MCF 10A (cell line): ENCODE data around the gene DYNC2LI1. TPM values are rescaled to one million over a fixed set of nuclear protein-coding genes. Genes with fewer than 3 reads are reported as not detected.
"Not testable (repeated sequence)": the region's sequence is repeated elsewhere in the genome, so short reads cannot be mapped to it uniquely, and the experiment has no call there.

Experiments used
- Bru-seq: library from RNA; stranded (reverse); fragments of 400-500 nt; gene quantifications from one replicate; lab custom pipeline; 2021; lab: Mats Ljungman, UMichigan
- BruChase-seq, 2 experiments: library from RNA; stranded (reverse); fragments of 400-500 nt; gene quantifications; one replicate each; lab custom pipeline; 2021; lab: Mats Ljungman, UMichigan
- BruUV-seq: library from RNA; stranded (reverse); fragments of 400-500 nt; replicated peaks from 2 replicates; lab custom pipeline; 2021; lab: Mats Ljungman, UMichigan
- CTCF ChIA-PET: fragments of 300-600 bp; sonication (Branson Sonifier 250); formaldehyde crosslinking; extraction: SDS; loops from one replicate; lab custom pipeline; 2021; ENCODE audit warnings: antibody characterized with exemption, inconsistent platforms; lab: Yijun Ruan, JAX
- POLR2A ChIA-PET: fragments of 300-600, 350-650 bp; sonication (Branson Sonifier 250); formaldehyde crosslinking; extraction: SDS; loops from one replicate; lab custom pipeline; 2020; ENCODE audit warnings: antibody characterized with exemption, inconsistent platforms; lab: Yijun Ruan, JAX
- DNase-seq: peaks from one replicate; pipeline ENCODE4 v3.0.0-alpha.2; 2018; ENCODE audit not compliant: unreplicated experiment
- H3K27ac Mint-ChIP-seq: one replicate; pipeline ENCODE4 v1.8.0; 2022; ENCODE audit warnings: mild to moderate bottlenecking, low read depth, mixed read lengths; ENCODE audit not compliant: unreplicated experiment
- H3K27me3 Mint-ChIP-seq: one replicate; pipeline ENCODE4 v1.8.0; 2022; ENCODE audit warnings: mixed read lengths; ENCODE audit not compliant: insufficient read depth, unreplicated experiment
- H3K36me3 Mint-ChIP-seq: one replicate; pipeline ENCODE4 v1.8.0; 2022; ENCODE audit warnings: mild to moderate bottlenecking, moderate library complexity, mixed read lengths; ENCODE audit not compliant: insufficient read depth, unreplicated experiment
- H3K4me1 Mint-ChIP-seq: one replicate; pipeline ENCODE4 v1.8.0; 2022; ENCODE audit warnings: mixed read lengths; ENCODE audit not compliant: insufficient read depth, unreplicated experiment
- H3K4me3 Mint-ChIP-seq: one replicate; pipeline ENCODE4 v1.8.0; 2022; ENCODE audit warnings: mild to moderate bottlenecking, moderate library complexity, mixed read lengths; ENCODE audit not compliant: unreplicated experiment
- H3K9me3 Mint-ChIP-seq: one replicate; pipeline ENCODE4 v1.8.0; 2022; ENCODE audit warnings: mixed read lengths; ENCODE audit not compliant: unreplicated experiment
- CTCF ChIP-seq: fragments of 200-600 bp; IDR thresholded peaks from one replicate; pipeline ENCODE4 v1.8.0; 2022; ENCODE audit warnings: antibody characterized with exemption, mild to moderate bottlenecking; ENCODE audit not compliant: unreplicated experiment
- intact Hi-C: fragments of 100-400 bp; cut with micrococcal nuclease; formaldehyde crosslinking; loops from 2 replicates; pipeline ENCODE4 v1.14.1; 2022
- long read RNA-seq: library from polyadenylated mRNA; stranded (forward); transcript quantifications from one replicate; pipeline ENCODE4 v2.0.0, GENCODE V29; 2022
- total RNA-seq: library from RNA; stranded (reverse); gene quantifications from 2 replicates; pipeline ENCODE4 v1.2.3, GENCODE V29; 2022

The DYNC2LI1 gene
- total RNA-seq (13.0 and 16.6 TPM in 2 replicates), Bru-seq, nascent RNA (percentile 72 among the genes with signal in this experiment), BruChase-seq, experiment 1, labeled RNA remaining after a 6-hour chase (percentile 74 among the genes with signal in this experiment), BruChase-seq, experiment 2, labeled RNA remaining after a 2-hour chase (percentile 83 among the genes with signal in this experiment)
- long read RNA-seq, transcript DYNC2LI1-201 (13 exons, 1,399 nt): major isoform, 6 of 19 reads
- long read RNA-seq, partial matches to known transcripts: 4 of 19 reads
- long read RNA-seq, other reads (novel, unspliced or antisense): 6 of 19 reads

- Mint-ChIP-seq H3K4me3 (peak within 1 kb of the TSS; percentile 91), H3K4me1 (no peaks in the 10 kb centered on the region), H3K27me3 (no peaks in the 10 kb centered on the region), H3K9me3 (no peaks in the 10 kb centered on the region), H3K36me3 (peaks cover 14% of the 10 kb centered on the region), H3K27ac (peak within 1 kb of the TSS; percentile 95)
- CTCF ChIA-PET: interaction anchor here (1.0 to 1.3 kb wide), 4 partner anchors 162 to 169 kb away, joined by 3 to 6 read pairs (median 4); no protein-coding TSS in a partner anchor
- POLR2A ChIA-PET: interaction anchor here (0.7 to 2.1 kb wide), 20 partner anchors 9 to 178 kb away, joined by 3 to 10 read pairs (median 3); partner anchors contain the start of genes C1GALT1C1L, PLEKHH2 and THADA
- intact Hi-C loops: loop anchor here (5.0 kb wide), 1 partner anchor 167 kb away; no protein-coding TSS in a partner anchor
- no TSS peak for BruUV-seq
- TF ChIP-seq CTCF: no peak
- DNase-seq: peak; percentile 93
Measured at GRCh38 chr2:43773876-43774613, at the start of gene DYNC2LI1. TSS of gene DYNC2LI1 (plus strand) at chr2:43774039. CDS start at chr2:43774139, 100 bp downstream.

- H3K9me3 Mint-ChIP-seq: no peaks in the 10 kb centered on the region
- no peaks in the 10 kb centered on the region for H3K4me1 Mint-ChIP-seq
- TF ChIP-seq CTCF: no peak
- no peaks in the 10 kb centered on the region for H3K36me3 Mint-ChIP-seq
- H3K27ac Mint-ChIP-seq: no peak overlapping the region
- DNase-seq: no peak
- no peak overlapping the region for H3K4me3 Mint-ChIP-seq
- POLR2A ChIA-PET: interaction anchor here (1.0 kb wide), 1 partner anchor 23 kb away, joined by 3 read pairs; no protein-coding TSS in a partner anchor
- no peaks in the 10 kb centered on the region for H3K27me3 Mint-ChIP-seq
- no TSS peak for BruUV-seq
- intact Hi-C loops: no loop called here
- CTCF ChIA-PET: interaction anchor here (0.6 to 1.1 kb wide), 3 partner anchors 10 to 1770 kb away, joined by 3 to 5 read pairs (median 4); no protein-coding TSS in a partner anchor
Measured at GRCh38 chr2:43724728-43725526, 48.9 kb upstream of the DYNC2LI1 start.

- BruUV-seq: no TSS peak
- H3K27ac Mint-ChIP-seq: no peak overlapping the region
- ChIA-PET CTCF (interaction anchor here (0.6 to 1.1 kb wide), 3 partner anchors 11 to 1229 kb away, joined by 3 to 4 read pairs (median 3); no protein-coding TSS in a partner anchor), POLR2A (no interaction called here)
- TF ChIP-seq CTCF: no peak
- H3K4me1 Mint-ChIP-seq: no peaks in the 10 kb centered on the region
- intact Hi-C loops: no loop called here
- no peak for DNase-seq
- no peaks in the 10 kb centered on the region for H3K9me3 Mint-ChIP-seq
- H3K27me3 Mint-ChIP-seq: no peaks in the 10 kb centered on the region
- H3K4me3 Mint-ChIP-seq: no peak overlapping the region
- H3K36me3 Mint-ChIP-seq: no peaks in the 10 kb centered on the region
Measured at GRCh38 chr2:43725711-43726246, 48.1 kb upstream of the DYNC2LI1 start.

- H3K27ac Mint-ChIP-seq, H3K4me1 Mint-ChIP-seq, H3K4me3 Mint-ChIP-seq, intact Hi-C loops, POLR2A ChIA-PET, H3K27me3 Mint-ChIP-seq, H3K9me3 Mint-ChIP-seq, BruUV-seq, H3K36me3 Mint-ChIP-seq, CTCF ChIA-PET: not testable (repeated sequence)
- DNase-seq: peak; percentile 49
Measured at GRCh38 chr2:43726961-43727633, 46.7 kb upstream of the DYNC2LI1 start.
